Measurements from ENCODE around the gene SOHLH1.

GRCh38 chr9:135662758-135663450, 36.4 kb downstream of the SOHLH1 start, which contains the start of gene LCN9:
- TF ChIP-seq CTCF (IDR thresholded peaks at IDR 0.05) (no peak), ELF1 (IDR thresholded peaks at IDR 0.05) (no peak), SMC3 (IDR thresholded peaks at IDR 0.05; ENCODE audit: low read depth, low read length) (no peak), POLR2AphosphoS5 (IDR thresholded peaks at IDR 0.05; ENCODE audit: low read depth, low read length) (no peak), EZH2phosphoT487 (IDR thresholded peaks at IDR 0.05; ENCODE audit: borderline replicate concordance, low read depth) (no peak), MAX (IDR thresholded peaks at IDR 0.05; ENCODE audit: low read depth) (no peak), EP300 (IDR thresholded peaks at IDR 0.05; ENCODE audit: borderline replicate concordance in 1 of 2, low read depth in 1 of 2, low read length in 1 of 2) (no peak), TCF12 (IDR thresholded peaks at IDR 0.05) (no peak), RCOR1 (IDR thresholded peaks at IDR 0.05; ENCODE audit: low read length) (no peak)

All from SK-N-SH (cell line).